ENCODE measurements around the gene SPDYE3. TPM values are rescaled to one million over a fixed set of nuclear protein-coding genes. Genes with fewer than 3 reads are reported as not detected.
"Not testable (repeated sequence)": the region's sequence is repeated elsewhere in the genome, so short reads cannot be mapped to it uniquely, and the experiment has no call there.

SPDYE3 gene
- total RNA-seq, 1 donor from 2014 or later, result not detected

GRCh38 chr7:100295269-100295668 lies 12.2 kb upstream of the SPDYE3 start:
- H3K27me3 Mint-ChIP-seq; H3K27ac Mint-ChIP-seq; H3K4me3 Mint-ChIP-seq; H3K9me3 Mint-ChIP-seq; H3K36me3 Mint-ChIP-seq; H3K4me1 Mint-ChIP-seq (ENCODE audit: unreplicated experiment); DNase-seq (ENCODE audit: extremely low spot score, unreplicated experiment): not testable (repeated sequence)

- not testable (repeated sequence) for H3K27me3 Mint-ChIP-seq; H3K4me3 Mint-ChIP-seq; H3K9me3 Mint-ChIP-seq; H3K27ac Mint-ChIP-seq; H3K36me3 Mint-ChIP-seq; H3K4me1 Mint-ChIP-seq (ENCODE audit: unreplicated experiment); DNase-seq (ENCODE audit: extremely low spot score, unreplicated experiment)
These were observed 9.5 kb upstream of the SPDYE3 start for GRCh38 chr7:100297852-100298631.

- H3K27ac Mint-ChIP-seq; H3K4me3 Mint-ChIP-seq; H3K36me3 Mint-ChIP-seq; H3K9me3 Mint-ChIP-seq; DNase-seq (ENCODE audit: extremely low spot score, unreplicated experiment); H3K4me1 Mint-ChIP-seq (ENCODE audit: unreplicated experiment); H3K27me3 Mint-ChIP-seq: not testable (repeated sequence)
These were observed 8.9 kb upstream of the SPDYE3 start for GRCh38 chr7:100298632-100298895.

- H3K27ac Mint-ChIP-seq; H3K4me3 Mint-ChIP-seq; DNase-seq (ENCODE audit: extremely low spot score, unreplicated experiment); H3K36me3 Mint-ChIP-seq; H3K4me1 Mint-ChIP-seq (ENCODE audit: unreplicated experiment); H3K27me3 Mint-ChIP-seq; H3K9me3 Mint-ChIP-seq: not testable (repeated sequence)
These were observed 3.0 kb upstream of the SPDYE3 start for GRCh38 chr7:100304526-100304925.

- H3K4me3 Mint-ChIP-seq; H3K27ac Mint-ChIP-seq; H3K36me3 Mint-ChIP-seq; H3K4me1 Mint-ChIP-seq (ENCODE audit: unreplicated experiment); H3K9me3 Mint-ChIP-seq; DNase-seq (ENCODE audit: extremely low spot score, unreplicated experiment); H3K27me3 Mint-ChIP-seq: not testable (repeated sequence)
These were observed 10.8 kb downstream of the SPDYE3 start for GRCh38 chr7:100318329-100318728.

- not testable (repeated sequence) for H3K9me3 Mint-ChIP-seq; H3K4me3 Mint-ChIP-seq; DNase-seq (ENCODE audit: extremely low spot score, unreplicated experiment); H3K27me3 Mint-ChIP-seq; H3K27ac Mint-ChIP-seq; H3K4me1 Mint-ChIP-seq (ENCODE audit: unreplicated experiment)
- H3K36me3 Mint-ChIP-seq, result peaks cover 12% of the 10 kb centered on the region
These were observed 14.1 kb downstream of the SPDYE3 start for GRCh38 chr7:100321648-100322047.

GRCh38 chr7:100324194-100324593 lies 16.7 kb downstream of the SPDYE3 start:
- H3K27me3 Mint-ChIP-seq; DNase-seq (ENCODE audit: extremely low spot score, unreplicated experiment); H3K4me1 Mint-ChIP-seq (ENCODE audit: unreplicated experiment); H3K4me3 Mint-ChIP-seq; H3K27ac Mint-ChIP-seq; H3K9me3 Mint-ChIP-seq: not testable (repeated sequence)
- H3K36me3 Mint-ChIP-seq, result peaks cover 12% of the 10 kb centered on the region

- H3K4me1 Mint-ChIP-seq (ENCODE audit: unreplicated experiment); H3K27me3 Mint-ChIP-seq; H3K27ac Mint-ChIP-seq; H3K4me3 Mint-ChIP-seq; H3K36me3 Mint-ChIP-seq; DNase-seq (ENCODE audit: extremely low spot score, unreplicated experiment); H3K9me3 Mint-ChIP-seq: not testable (repeated sequence)
These were observed 18.2 kb downstream of the SPDYE3 start for GRCh38 chr7:100325671-100326070.

GRCh38 chr7:100326914-100327313 lies 19.4 kb downstream of the SPDYE3 start:
- H3K27ac Mint-ChIP-seq; H3K4me3 Mint-ChIP-seq; H3K9me3 Mint-ChIP-seq; DNase-seq (ENCODE audit: extremely low spot score, unreplicated experiment); H3K4me1 Mint-ChIP-seq (ENCODE audit: unreplicated experiment); H3K27me3 Mint-ChIP-seq; H3K36me3 Mint-ChIP-seq: not testable (repeated sequence)

GRCh38 chr7:100335566-100336466 lies 28.3 kb downstream of the SPDYE3 start:
- H3K4me1 Mint-ChIP-seq (ENCODE audit: unreplicated experiment); H3K9me3 Mint-ChIP-seq; H3K36me3 Mint-ChIP-seq; H3K27me3 Mint-ChIP-seq: not testable (repeated sequence)
- Mint-ChIP-seq H3K27ac (peak overlapping the region; percentile 99), H3K4me3 (peak overlapping the region; percentile 96)
- peak; percentile 91 for DNase-seq (ENCODE audit: extremely low spot score, unreplicated experiment)

GRCh38 chr7:100338083-100338696 lies 30.7 kb downstream of the SPDYE3 start:
- H3K4me3 Mint-ChIP-seq; H3K4me1 Mint-ChIP-seq (ENCODE audit: unreplicated experiment); DNase-seq (ENCODE audit: extremely low spot score, unreplicated experiment); H3K9me3 Mint-ChIP-seq; H3K36me3 Mint-ChIP-seq; H3K27me3 Mint-ChIP-seq: not testable (repeated sequence)
- H3K27ac Mint-ChIP-seq, result peak overlapping the region; percentile 75

GRCh38 chr7:100341286-100341685 lies 33.8 kb downstream of the SPDYE3 start:
- DNase-seq (ENCODE audit: extremely low spot score, unreplicated experiment); H3K36me3 Mint-ChIP-seq; H3K4me1 Mint-ChIP-seq (ENCODE audit: unreplicated experiment); H3K9me3 Mint-ChIP-seq; H3K27me3 Mint-ChIP-seq: not testable (repeated sequence)
- Mint-ChIP-seq H3K27ac (peak overlapping the region; percentile 91), H3K4me3 (peak overlapping the region; percentile 54)

Data from type B pancreatic cell (in vitro differentiated cells).